Ovary (tissue), 9 donors: Measurements from ENCODE around the gene NBEA. TPM values are rescaled to one million over a fixed set of nuclear protein-coding genes. Genes with fewer than 3 reads are reported as not detected.
"Not testable (repeated sequence)": the region's sequence is repeated elsewhere in the genome, so short reads cannot be mapped to it uniquely, and the experiment has no call there.

Source experiments
- DNase-seq, 5 donors: peaks; one replicate each; pipeline ENCODE4 v3.0.0-alpha.2; 2019 to 2020
- H3K27ac ChIP-seq, 2 donors: fragments of 200-600 bp; one replicate each; pipeline versions ENCODE4 v1.5.1 to v1.8.0; 2019 to 2022
- H3K27me3 ChIP-seq: fragments of 200-600 bp; one replicate; pipeline ENCODE4 v1.8.0; 2022
- H3K36me3 ChIP-seq: fragments of 200-600 bp; sonication (generic); one replicate; pipeline ENCODE4 v1.5.1; 2019
- H3K4me1 ChIP-seq: one replicate; pipeline ENCODE4 v1.8.1; 2013; ENCODE audit warnings: mild to moderate bottlenecking, moderate library complexity; ENCODE audit not compliant: insufficient read depth
- H3K4me3 ChIP-seq: fragments of 200-600 bp; sonication (generic); one replicate; pipeline ENCODE4 v1.5.1; 2017
- H3K9me3 ChIP-seq, 2 donors: fragments of 200-600 bp in 1 of 2; sonication (generic) in 1 of 2; one replicate each; pipeline versions ENCODE4 v1.5.1 to v1.8.1; 2013 to 2019; ENCODE audit warnings: mild to moderate bottlenecking in 1 of 2, moderate library complexity in 1 of 2
- CTCF ChIP-seq, 3 donors: fragments of 450-650 bp in 2 of 3; fragments of 200-600 bp in 1 of 3; IDR thresholded peaks; one replicate each; pipeline versions ENCODE4 v1.5.1 to v1.8.0; 2016 to 2022; ENCODE audit warnings: antibody characterized with exemption in 3 of 3, mild to moderate bottlenecking in 1 of 3
- EP300 ChIP-seq: sonication (generic); formaldehyde crosslinking; IDR thresholded peaks from one replicate; pipeline ENCODE4 v1.6.1; 2017; ENCODE audit warnings: antibody characterized with exemption
- POLR2A ChIP-seq: fragments of 450-650 bp; IDR thresholded peaks from one replicate; pipeline ENCODE4 v1.6.1; 2017; ENCODE audit warnings: antibody characterized with exemption, mild to moderate bottlenecking, moderate library complexity
- WGBS, 3 donors: extraction: QIAGEN DNeasy Blood & Tissue Kit in 1 of 3; methylation state at CpG; one replicate each; pipeline versions ENCODE4 v1.1.5 to v1.1.7; 2013 to 2017; 5-methylcytosine and 5-hydroxymethylcytosine counted together
- intact Hi-C, 4 donors: fragments of 100-400 bp; cut with DNase I; formaldehyde crosslinking; loops; one replicate each; pipeline versions ENCODE4 v1.11.0 to v1.15.1; 2022 to 2023
- polyA plus RNA-seq, 2 donors: library from polyadenylated mRNA; stranded (reverse); fragments of 200-250 nt in 1 of 2; fragments of 350-450 nt in 1 of 2; fragmentation: Illumina TruSeq in 1 of 2; extraction: RNeasy Lipid Tissue Mini Kit (QIAGEN cat#74804) in 1 of 2; gene quantifications; one replicate each; pipeline ENCODE4 v1.2.3, GENCODE V29; 2013 to 2014
- total RNA-seq, 7 donors: library from RNA; depleted of rRNA in 2 of 7; stranded (reverse); fragments of >200 nt in 2 of 7; fragmentation: NEBNext Ultra II Directional in 3 of 7; extraction: Animal tissue kit (Norgen Biotek cat#: 25700) in 3 of 7; gene quantifications; one replicate each; pipeline versions ENCODE4 v1.1.0 to v1.2.4, GENCODE V29; 2016 to 2023
- donor health status: DM: no; HTN: no; CAD: no; lungs with moderate emphysema.
- donor health status: DM: no; HTN: no; CAD: no.
- donor health status: Bipolar disorder and iron deficiency.
- donor health status: DM: yes; HTN: yes; CAD: no.
- donor health status: DM: no; HTN: no; CAD: no.
- donor health status: DM: yes; HTN: yes; CAD: no.

The NBEA gene
- total and polyA plus RNA-seq, 9 donors = 5.8 to 18.9 (median 16.0) TPM

DNA sequence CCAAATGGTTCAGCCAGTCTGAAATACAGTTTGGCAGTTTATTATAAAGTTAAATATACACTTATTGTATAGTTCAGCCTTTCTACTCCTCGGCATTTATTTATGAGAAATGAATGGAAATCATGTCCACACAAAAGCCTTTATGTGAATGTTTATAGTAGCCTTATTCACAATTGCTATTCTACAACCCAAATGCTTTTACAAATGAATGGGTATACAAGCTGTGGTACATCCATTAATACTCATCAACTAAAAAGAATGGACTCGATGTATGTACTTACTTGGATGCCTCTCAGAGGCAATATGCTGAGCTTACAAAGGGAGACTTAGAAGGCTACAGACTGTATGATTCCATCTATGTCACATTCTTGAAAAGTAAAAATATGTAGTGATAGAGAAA is 150.7 kb downstream of the NBEA start:
- Histone ChIP-seq H3K27me3 (no peaks in the 10 kb centered on the region), H3K9me3 (no peaks in the 10 kb centered on the region), H3K4me3 (no peak overlapping the region), H3K36me3 (no peaks in the 10 kb centered on the region), H3K27ac (no peak overlapping the region), H3K4me1 (no peaks in the 10 kb centered on the region)
- TF ChIP-seq CTCF (IDR thresholded peaks at IDR 0.05) (no peak), EP300 (no peak), POLR2A (no peak)
- intact Hi-C loops = no loop called here
- no peak for DNase-seq
- 94 to 96% (median 95%) methylated on average over 2 of the region's 2 CpGs for WGBS, 3 donors

GRCh38 chr13:35093356-35093755 is 151.3 kb downstream of the NBEA start:
- H3K27me3 ChIP-seq = no peaks in the 10 kb centered on the region
- no peak overlapping the region for H3K4me3 ChIP-seq
- TF ChIP-seq EP300 = no peak
- TF ChIP-seq POLR2A = no peak
- no peak for TF ChIP-seq CTCF (IDR thresholded peaks at IDR 0.05)
- no peaks in the 10 kb centered on the region for H3K36me3 ChIP-seq
- no peaks in the 10 kb centered on the region for H3K4me1 ChIP-seq
- DNase-seq = no peak
- intact Hi-C loops = no loop called here
- no peak overlapping the region for H3K27ac ChIP-seq
- WGBS, 3 donors = 95 to 96% (median 95%) methylated on average over 1 of the region's 1 CpG
- H3K9me3 ChIP-seq = no peaks in the 10 kb centered on the region

- H3K27me3 ChIP-seq, H3K36me3 ChIP-seq, H3K4me1 ChIP-seq, intact Hi-C loops, H3K9me3 ChIP-seq, H3K4me3 ChIP-seq, DNase-seq, H3K27ac ChIP-seq: not testable (repeated sequence)
Observed at GRCh38 chr13:35106771-35107170, 164.7 kb downstream of the NBEA start.

- Histone ChIP-seq H3K36me3 (no peaks in the 10 kb centered on the region), H3K27me3 (no peaks in the 10 kb centered on the region), H3K27ac (no peak overlapping the region), H3K4me1 (no peaks in the 10 kb centered on the region), H3K9me3 (no peaks in the 10 kb centered on the region), H3K4me3 (no peak overlapping the region)
- intact Hi-C loops = no loop called here
- TF ChIP-seq CTCF (IDR thresholded peaks at IDR 0.05) = no peak
- TF ChIP-seq EP300 = no peak
- no peak for TF ChIP-seq POLR2A
- 86 to 95% (median 94%) methylated on average over 1 of the region's 1 CpG for WGBS, 3 donors
- no peak for DNase-seq
Observed at GRCh38 chr13:35107535-35107934, 165.5 kb downstream of the NBEA start.

- H3K27ac ChIP-seq, intact Hi-C loops, H3K36me3 ChIP-seq, H3K27me3 ChIP-seq, H3K4me1 ChIP-seq, H3K9me3 ChIP-seq, H3K4me3 ChIP-seq, DNase-seq: not testable (repeated sequence)
- WGBS, 3 donors = 93 to 98% (median 94%) methylated on average over 3 of the region's 3 CpGs
Observed at GRCh38 chr13:35113612-35114011, 171.5 kb downstream of the NBEA start.

GRCh38 chr13:35127466-35127865 is 185.4 kb downstream of the NBEA start:
- TF ChIP-seq EP300 (no peak), CTCF (IDR thresholded peaks at IDR 0.05) (no peak), POLR2A (no peak)
- Histone ChIP-seq H3K4me1 (no peaks in the 10 kb centered on the region), H3K27ac (no peak overlapping the region), H3K9me3 (no peaks in the 10 kb centered on the region), H3K36me3 (no peaks in the 10 kb centered on the region), H3K4me3 (no peak overlapping the region), H3K27me3 (no peaks in the 10 kb centered on the region)
- WGBS, 3 donors = 67 to 95% (median 95%) methylated on average over 2 of the region's 2 CpGs
- DNase-seq = no peak
- intact Hi-C loops = no loop called here
